Smooth muscle cell (in vitro differentiated cells): ENCODE measurements around the gene FAM216B. TPM values are rescaled to one million over a fixed set of nuclear protein-coding genes. Genes with fewer than 3 reads are reported as not detected.

Experiments used
- DNase-seq: peaks from one replicate; lab custom pipeline; 2025; ENCODE audit not compliant: unreplicated experiment; lab: John Stamatoyannopoulos, UW
- H2AFZ ChIP-seq: fragments of 200-600 bp; sonication (generic); 2 replicates; pipeline ENCODE4 v1.6.0; 2016; ENCODE audit warnings: antibody characterized with exemption, low read depth, mild to moderate bottlenecking
- H3F3A ChIP-seq: fragments of 200-600 bp; sonication (generic); 2 replicates; pipeline ENCODE4 v1.6.0; 2017; ENCODE audit warnings: antibody characterized with exemption, low read depth
- H3K27ac ChIP-seq: fragments of 200-600 bp; sonication (generic); 2 replicates; pipeline ENCODE4 v1.5.1; 2016; ENCODE audit warnings: low read depth, mild to moderate bottlenecking
- H3K27me3 ChIP-seq: fragments of 200-600 bp; sonication (generic); 2 replicates; pipeline ENCODE4 v1.6.1; 2016; ENCODE audit warnings: low read depth, mild to moderate bottlenecking
- H3K36me3 ChIP-seq: fragments of 200-600 bp; sonication (generic); 2 replicates; pipeline ENCODE4 v1.5.1; 2016; ENCODE audit warnings: low read depth
- H3K4me1 ChIP-seq: fragments of 200-600 bp; sonication (generic); 2 replicates; pipeline ENCODE4 v1.5.1; 2016; ENCODE audit warnings: low read depth
- H3K4me2 ChIP-seq: fragments of 200-600 bp; sonication (generic); 2 replicates; pipeline ENCODE4 v1.6.0; 2016; ENCODE audit warnings: mild to moderate bottlenecking
- H3K4me3 ChIP-seq: fragments of 200-600 bp; sonication (generic); 2 replicates; pipeline ENCODE4 v1.5.1; 2016; ENCODE audit warnings: mild to moderate bottlenecking
- H3K79me2 ChIP-seq: fragments of 200-600 bp; sonication (generic); 2 replicates; pipeline ENCODE4 v1.6.0; 2016; ENCODE audit warnings: low read depth, mild to moderate bottlenecking
- H3K9ac ChIP-seq: fragments of 200-600 bp; sonication (generic); 2 replicates; pipeline ENCODE4 v1.6.0; 2016; ENCODE audit warnings: low read depth
- H3K9me3 ChIP-seq: fragments of 200-600 bp; sonication (generic); replicated peaks from 2 replicates; pipeline ENCODE4 v1.5.1; 2016; ENCODE audit warnings: low read depth
- H4K20me1 ChIP-seq: fragments of 200-600 bp; sonication (generic); 2 replicates; pipeline ENCODE4 v1.6.0; 2016; ENCODE audit warnings: low read depth
- CTCF ChIP-seq: fragments of 200-600 bp; sonication (generic); IDR thresholded peaks from 2 replicates; pipeline ENCODE4 v1.5.1; 2017; ENCODE audit warnings: borderline replicate concordance, mild to moderate bottlenecking, antibody characterized with exemption; ENCODE audit not compliant: insufficient read depth, poor library complexity, severe bottlenecking
- WGBS: methylation state at CpG from one replicate; pipeline ENCODE4 v1.1.7; 2016; ENCODE audit warnings: low lambda C conversion rate; 5-methylcytosine and 5-hydroxymethylcytosine counted together
- polyA plus RNA-seq: library from polyadenylated mRNA; unstranded; fragments of >200 nt; fragmentation: Nextera tagmentation; extraction: Ambion mirVana; gene quantifications from 2 replicates; pipeline ENCODE4 v1.2.1, GENCODE V29; 2016
- total RNA-seq: library from RNA; depleted of rRNA; stranded (reverse); fragments of >200 nt; gene quantifications from 2 replicates; pipeline ENCODE4 v1.2.3, GENCODE V29; 2014

The FAM216B gene
- total and polyA plus RNA-seq, 2 experiments from 2014 or later, result not detected

DNA sequence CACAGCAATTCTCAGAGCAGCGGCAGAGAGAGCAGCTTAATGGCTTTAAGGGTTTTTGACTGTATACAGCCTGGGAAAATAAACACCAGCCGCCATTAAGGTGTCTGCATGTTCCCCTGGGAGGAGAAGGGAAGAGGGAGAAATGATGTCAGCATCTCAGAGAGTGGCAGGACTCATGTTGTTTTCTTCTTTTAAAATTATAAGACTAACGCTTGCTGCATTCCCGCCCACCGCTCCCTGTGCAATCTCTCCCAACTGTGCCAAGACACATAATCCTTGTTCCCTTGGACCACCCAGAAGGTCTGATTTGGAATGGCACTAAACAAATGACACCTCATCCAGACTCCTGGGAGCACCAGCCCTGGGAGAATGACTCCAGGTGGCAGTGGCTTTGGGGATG is 27.7 kb upstream of the FAM216B start:
- Histone ChIP-seq H3K4me1 (no peaks in the 10 kb centered on the region), H3K4me3 (no peak overlapping the region), H3K27me3 (no peaks in the 10 kb centered on the region), H3K9ac (no peak overlapping the region), H3K4me2 (no peak overlapping the region), H3F3A (no peaks in the 10 kb centered on the region), H4K20me1 (no peaks in the 10 kb centered on the region), H3K79me2 (no peaks in the 10 kb centered on the region), H3K9me3 (no peaks in the 10 kb centered on the region), H2AFZ (no peak overlapping the region), H3K27ac (no peak overlapping the region), H3K36me3 (no peaks in the 10 kb centered on the region)
- 67% methylated on average over 5 of the region's 5 CpGs for WGBS
- DNase-seq, result no peak
- no peak for TF ChIP-seq CTCF

GRCh38 chr13:42754801-42755510 is 26.4 kb upstream of the FAM216B start:
- Histone ChIP-seq H3K27me3 (no peaks in the 10 kb centered on the region), H4K20me1 (no peaks in the 10 kb centered on the region), H2AFZ (no peak overlapping the region), H3K36me3 (no peaks in the 10 kb centered on the region), H3K79me2 (no peaks in the 10 kb centered on the region), H3K27ac (no peak overlapping the region), H3F3A (no peaks in the 10 kb centered on the region), H3K9me3 (no peaks in the 10 kb centered on the region), H3K4me2 (no peak overlapping the region), H3K4me1 (no peaks in the 10 kb centered on the region), H3K4me3 (no peak overlapping the region), H3K9ac (no peak overlapping the region)
- DNase-seq, result no peak
- TF ChIP-seq CTCF, result no peak
- 89% methylated on average over 1 of the region's 1 CpG for WGBS

- no peaks in the 10 kb centered on the region for H3F3A ChIP-seq
- no peak overlapping the region for H3K27ac ChIP-seq
- H3K4me3 ChIP-seq, result no peak overlapping the region
- H4K20me1 ChIP-seq, result no peaks in the 10 kb centered on the region
- H3K79me2 ChIP-seq, result no peaks in the 10 kb centered on the region
- no peak overlapping the region for H3K9ac ChIP-seq
- no peaks in the 10 kb centered on the region for H3K9me3 ChIP-seq
- WGBS, result 94% methylated on average over 2 of the region's 2 CpGs
- no peaks in the 10 kb centered on the region for H3K4me1 ChIP-seq
- no peak overlapping the region for H3K4me2 ChIP-seq
- no peaks in the 10 kb centered on the region for H3K36me3 ChIP-seq
- DNase-seq, result no peak
- H3K27me3 ChIP-seq, result no peaks in the 10 kb centered on the region
- TF ChIP-seq CTCF, result no peak
- H2AFZ ChIP-seq, result no peak overlapping the region
Measured at GRCh38 chr13:42757678-42758420, 23.5 kb upstream of the FAM216B start.
